H1 (cell line): Measurements from ENCODE around the gene RNF135.

ENCODE experiments used
- EP300 ChIP-seq, 2 experiments: IDR thresholded peaks; 1 replicate in 1 of 2; 2 replicates in 1 of 2; pipeline ENCODE4 v1.6.1; 2011 to 2012; ENCODE audit warnings: low read depth in 2 of 2, low read length in 2 of 2, mild to moderate bottlenecking in 2 of 2, borderline replicate concordance in 1 of 2, inconsistent platforms in 1 of 2, moderate library complexity in 1 of 2
- POLR2A ChIP-seq, 2 experiments: IDR thresholded peaks; 1 replicate in 1 of 2; 2 replicates in 1 of 2; pipeline ENCODE4 v1.6.1; 2011; ENCODE audit warnings: low read depth in 2 of 2, low read length in 2 of 2, mild to moderate bottlenecking in 2 of 2; ENCODE audit errors: control extremely low read depth in 1 of 2
- ZNF274 ChIP-seq: IDR thresholded peaks from 2 replicates; pipeline ENCODE4 v1.7.0; 2012; ENCODE audit warnings: low read length, borderline replicate concordance; ENCODE audit errors: extremely low read depth

DNA sequence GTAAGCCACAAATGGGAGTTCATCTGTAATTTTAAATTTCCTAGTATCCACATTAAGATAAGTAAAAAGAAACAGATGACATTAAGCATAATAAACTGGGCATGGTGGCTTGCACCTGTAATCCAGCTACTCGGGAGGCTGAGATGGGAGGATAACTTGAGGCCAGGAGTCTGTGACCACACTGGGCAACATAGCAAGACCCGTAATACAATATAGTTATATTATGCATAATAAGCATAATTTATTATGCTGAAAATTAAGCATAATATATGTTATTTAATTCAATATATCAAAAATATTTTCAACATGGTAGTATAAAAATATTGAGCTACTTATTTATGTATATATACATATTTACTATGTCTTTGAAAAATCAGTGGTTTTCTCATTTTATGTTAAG is 48.2 kb downstream of the RNF135 start:
- no peak for TF ChIP-seq EP300 (IDR thresholded peaks at IDR 0.05; ENCODE audit: borderline replicate concordance in 1 of 2, low read depth in 2 of 2, low read length in 2 of 2)
- TF ChIP-seq POLR2A (IDR thresholded peaks at IDR 0.05; ENCODE audit: control extremely low read depth in 1 of 2, low read depth in 2 of 2, low read length in 2 of 2), result no peak
- no peak for TF ChIP-seq ZNF274
